GM13976 (cell line): ENCODE data around the gene HNRNPD.
A peak's percentile ranks its signal among the peaks of the same experiment; 100 is the strongest.

Experiments used
- DNase-seq: peaks from one replicate; pipeline ENCODE4 v3.0.0; 2012; ENCODE audit warnings: low spot score
- CTCF ChIP-seq: IDR thresholded peaks from 2 replicates; pipeline ENCODE4 v1.5.1; 2012; ENCODE audit warnings: borderline replicate concordance, mild to moderate bottlenecking; ENCODE audit not compliant: insufficient read depth; ENCODE audit errors: extremely low read depth, missing control alignments, control extremely low read depth
- in situ Hi-C: fragments of 300-500 bp; cut with MboI; formaldehyde crosslinking; loops from one replicate; pipeline ENCODE4 v1.12.0; 2022; ENCODE audit warnings: low sequenced_read_pairs, mixed read lengths, inconsistent platforms; ENCODE audit not compliant: unreplicated experiment

Gene HNRNPD

GRCh38 chr4:82382751-82383150, 9.0 kb upstream of the HNRNPD start:
- in situ Hi-C loops = no loop called here
- DNase-seq = no peak
- no peak for TF ChIP-seq CTCF

GRCh38 chr4:82381661-82382296, 8.0 kb upstream of the HNRNPD start:
- no peak for DNase-seq
- TF ChIP-seq CTCF = no peak
- in situ Hi-C loops = no loop called here

GRCh38 chr4:82381235-82381634, 7.4 kb upstream of the HNRNPD start:
- in situ Hi-C loops = no loop called here
- no peak for DNase-seq
- no peak for TF ChIP-seq CTCF

GRCh38 chr4:82380831-82381230, 7.0 kb upstream of the HNRNPD start:
- DNase-seq = no peak
- in situ Hi-C loops = no loop called here
- TF ChIP-seq CTCF = no peak

GRCh38 chr4:82380344-82380743, 6.6 kb upstream of the HNRNPD start:
- in situ Hi-C loops = no loop called here

GRCh38 chr4:82376109-82376508, 2.3 kb upstream of the HNRNPD start:
- TF ChIP-seq CTCF = no peak
- no peak for DNase-seq
- in situ Hi-C loops = no loop called here

More at GRCh38 chr4:82380344-82380743, 6.6 kb upstream of the HNRNPD start:
- no peak for DNase-seq
- no peak for TF ChIP-seq CTCF

GRCh38 chr4:82373486-82373815, 340 bp downstream of the HNRNPD start:
- in situ Hi-C loops = no loop called here
- peak; percentile 37 for DNase-seq
- no peak for TF ChIP-seq CTCF
